ENCODE measurements around the gene CCDC185.
"Not testable (repeated sequence)": the region's sequence is repeated elsewhere in the genome, so short reads cannot be mapped to it uniquely, and the experiment has no call there.

CCDC185 gene

GRCh38 chr1:223390618-223391017, 2.6 kb upstream of the CCDC185 start:
- H3K36me3 ChIP-seq (ENCODE audit: control insufficient read depth in 5 of 5, insufficient read depth in 5 of 5, low read length in 5 of 5) = no peaks in the 10 kb centered on the region
- no peak overlapping the region for H3K9ac ChIP-seq (ENCODE audit: low read length in 5 of 5)
- H3K9me3 ChIP-seq (ENCODE audit: control insufficient read depth in 5 of 5, low read length in 5 of 5) = peaks cover 0 to 14% (median 0%) of the 10 kb centered on the region in 5 donors
- no peak overlapping the region for H3K27ac ChIP-seq (ENCODE audit: low read depth, low read length)
- peaks cover 0 to 8% (median 6%) of the 10 kb centered on the region in 5 donors for H3K4me1 ChIP-seq (ENCODE audit: control insufficient read depth in 5 of 5, insufficient read depth in 5 of 5, low read length in 5 of 5)
- peaks cover 13 to 45% (median 16%) of the 10 kb centered on the region in 5 donors for H3K27me3 ChIP-seq (ENCODE audit: control insufficient read depth in 5 of 5, insufficient read depth in 4 of 5, low read length in 5 of 5)
- H3K4me3 ChIP-seq (ENCODE audit: low read depth in 1 of 5, low read length in 5 of 5) = no peak overlapping the region

GRCh38 chr1:223394242-223394641, 1.0 kb downstream of the CCDC185 start:
- Histone ChIP-seq H3K27ac (ENCODE audit: low read depth, low read length) (no peak overlapping the region), H3K9me3 (ENCODE audit: control insufficient read depth in 5 of 5, low read length in 5 of 5) (peaks cover 0 to 14% (median 0%) of the 10 kb centered on the region in 5 donors), H3K4me3 (ENCODE audit: low read depth in 1 of 5, low read length in 5 of 5) (no peak overlapping the region), H3K36me3 (ENCODE audit: control insufficient read depth in 5 of 5, insufficient read depth in 5 of 5, low read length in 5 of 5) (no peaks in the 10 kb centered on the region), H3K9ac (ENCODE audit: low read length in 5 of 5) (no peak overlapping the region), H3K4me1 (ENCODE audit: control insufficient read depth in 5 of 5, insufficient read depth in 5 of 5, low read length in 5 of 5) (peaks cover 0 to 8% (median 6%) of the 10 kb centered on the region in 5 donors), H3K27me3 (ENCODE audit: control insufficient read depth in 5 of 5, insufficient read depth in 4 of 5, low read length in 5 of 5) (peaks cover 10 to 43% (median 16%) of the 10 kb centered on the region in 5 donors)

- peaks cover 7 to 39% (median 16%) of the 10 kb centered on the region in 5 donors for H3K27me3 ChIP-seq (ENCODE audit: control insufficient read depth in 5 of 5, insufficient read depth in 4 of 5, low read length in 5 of 5)
- H3K9ac ChIP-seq (ENCODE audit: low read length in 5 of 5) = no peak overlapping the region
- peaks cover 0 to 8% (median 6%) of the 10 kb centered on the region in 5 donors for H3K4me1 ChIP-seq (ENCODE audit: control insufficient read depth in 5 of 5, insufficient read depth in 5 of 5, low read length in 5 of 5)
- peaks cover 0 to 14% (median 0%) of the 10 kb centered on the region in 5 donors for H3K9me3 ChIP-seq (ENCODE audit: control insufficient read depth in 5 of 5, low read length in 5 of 5)
- no peak overlapping the region for H3K4me3 ChIP-seq (ENCODE audit: low read depth in 1 of 5, low read length in 5 of 5)
- no peaks in the 10 kb centered on the region for H3K36me3 ChIP-seq (ENCODE audit: control insufficient read depth in 5 of 5, insufficient read depth in 5 of 5, low read length in 5 of 5)
- no peak overlapping the region for H3K27ac ChIP-seq (ENCODE audit: low read depth, low read length)
Observed at GRCh38 chr1:223394706-223395105, 1.5 kb downstream of the CCDC185 start.

GRCh38 chr1:223399393-223399792, 6.2 kb downstream of the CCDC185 start:
- H3K4me3 ChIP-seq (ENCODE audit: low read depth in 1 of 5, low read length in 5 of 5); H3K9me3 ChIP-seq (ENCODE audit: control insufficient read depth in 5 of 5, low read length in 5 of 5); H3K4me1 ChIP-seq (ENCODE audit: control insufficient read depth in 5 of 5, insufficient read depth in 5 of 5, low read length in 5 of 5); H3K27ac ChIP-seq (ENCODE audit: low read depth, low read length); H3K27me3 ChIP-seq (ENCODE audit: control insufficient read depth in 5 of 5, insufficient read depth in 4 of 5, low read length in 5 of 5); H3K36me3 ChIP-seq (ENCODE audit: control insufficient read depth in 5 of 5, insufficient read depth in 5 of 5, low read length in 5 of 5); H3K9ac ChIP-seq (ENCODE audit: low read length in 5 of 5): not testable (repeated sequence)

- Histone ChIP-seq H3K4me3 (ENCODE audit: low read depth in 1 of 5, low read length in 5 of 5) (no peak overlapping the region), H3K36me3 (ENCODE audit: control insufficient read depth in 5 of 5, insufficient read depth in 5 of 5, low read length in 5 of 5) (no peaks in the 10 kb centered on the region), H3K9me3 (ENCODE audit: control insufficient read depth in 5 of 5, low read length in 5 of 5) (no peaks in the 10 kb centered on the region), H3K27ac (ENCODE audit: low read depth, low read length) (no peak overlapping the region), H3K27me3 (ENCODE audit: control insufficient read depth in 5 of 5, insufficient read depth in 4 of 5, low read length in 5 of 5) (no peaks in the 10 kb centered on the region), H3K4me1 (ENCODE audit: control insufficient read depth in 5 of 5, insufficient read depth in 5 of 5, low read length in 5 of 5) (no peaks in the 10 kb centered on the region), H3K9ac (ENCODE audit: low read length in 5 of 5) (no peak overlapping the region)
Observed at GRCh38 chr1:223401873-223402789, 8.9 kb downstream of the CCDC185 start.

GRCh38 chr1:223402790-223403142, 9.6 kb downstream of the CCDC185 start:
- no peak overlapping the region for H3K4me3 ChIP-seq (ENCODE audit: low read depth in 1 of 5, low read length in 5 of 5)
- H3K27ac ChIP-seq (ENCODE audit: low read depth, low read length) = no peak overlapping the region
- H3K9me3 ChIP-seq (ENCODE audit: control insufficient read depth in 5 of 5, low read length in 5 of 5) = no peaks in the 10 kb centered on the region
- no peaks in the 10 kb centered on the region for H3K27me3 ChIP-seq (ENCODE audit: control insufficient read depth in 5 of 5, insufficient read depth in 4 of 5, low read length in 5 of 5)
- no peaks in the 10 kb centered on the region for H3K36me3 ChIP-seq (ENCODE audit: control insufficient read depth in 5 of 5, insufficient read depth in 5 of 5, low read length in 5 of 5)
- no peak overlapping the region for H3K9ac ChIP-seq (ENCODE audit: low read length in 5 of 5)
- no peaks in the 10 kb centered on the region for H3K4me1 ChIP-seq (ENCODE audit: control insufficient read depth in 5 of 5, insufficient read depth in 5 of 5, low read length in 5 of 5)

- no peaks in the 10 kb centered on the region for H3K4me1 ChIP-seq (ENCODE audit: control insufficient read depth in 5 of 5, insufficient read depth in 5 of 5, low read length in 5 of 5)
- H3K9ac ChIP-seq (ENCODE audit: low read length in 5 of 5) = no peak overlapping the region
- no peak overlapping the region for H3K27ac ChIP-seq (ENCODE audit: low read depth, low read length)
- no peaks in the 10 kb centered on the region for H3K36me3 ChIP-seq (ENCODE audit: control insufficient read depth in 5 of 5, insufficient read depth in 5 of 5, low read length in 5 of 5)
- H3K27me3 ChIP-seq (ENCODE audit: control insufficient read depth in 5 of 5, insufficient read depth in 4 of 5, low read length in 5 of 5) = no peaks in the 10 kb centered on the region
- no peak overlapping the region for H3K4me3 ChIP-seq (ENCODE audit: low read depth in 1 of 5, low read length in 5 of 5)
- no peaks in the 10 kb centered on the region for H3K9me3 ChIP-seq (ENCODE audit: control insufficient read depth in 5 of 5, low read length in 5 of 5)
Observed at GRCh38 chr1:223403184-223403815, 10.1 kb downstream of the CCDC185 start.

GRCh38 chr1:223405507-223405906, 12.3 kb downstream of the CCDC185 start:
- no peaks in the 10 kb centered on the region for H3K27me3 ChIP-seq (ENCODE audit: control insufficient read depth in 5 of 5, insufficient read depth in 4 of 5, low read length in 5 of 5)
- H3K4me1 ChIP-seq (ENCODE audit: control insufficient read depth in 5 of 5, insufficient read depth in 5 of 5, low read length in 5 of 5) = no peaks in the 10 kb centered on the region
- no peak overlapping the region for H3K9ac ChIP-seq (ENCODE audit: low read length in 5 of 5)
- no peaks in the 10 kb centered on the region for H3K9me3 ChIP-seq (ENCODE audit: control insufficient read depth in 5 of 5, low read length in 5 of 5)
- H3K4me3 ChIP-seq (ENCODE audit: low read depth in 1 of 5, low read length in 5 of 5) = no peak overlapping the region
- no peak overlapping the region for H3K27ac ChIP-seq (ENCODE audit: low read depth, low read length)
- no peaks in the 10 kb centered on the region for H3K36me3 ChIP-seq (ENCODE audit: control insufficient read depth in 5 of 5, insufficient read depth in 5 of 5, low read length in 5 of 5)

GRCh38 chr1:223410036-223410435, 16.8 kb downstream of the CCDC185 start:
- Histone ChIP-seq H3K9ac (ENCODE audit: low read length in 5 of 5) (no peak overlapping the region), H3K36me3 (ENCODE audit: control insufficient read depth in 5 of 5, insufficient read depth in 5 of 5, low read length in 5 of 5) (no peaks in the 10 kb centered on the region), H3K4me3 (ENCODE audit: low read depth in 1 of 5, low read length in 5 of 5) (no peak overlapping the region), H3K27me3 (ENCODE audit: control insufficient read depth in 5 of 5, insufficient read depth in 4 of 5, low read length in 5 of 5) (no peaks in the 10 kb centered on the region), H3K9me3 (ENCODE audit: control insufficient read depth in 5 of 5, low read length in 5 of 5) (no peaks in the 10 kb centered on the region), H3K4me1 (ENCODE audit: control insufficient read depth in 5 of 5, insufficient read depth in 5 of 5, low read length in 5 of 5) (no peaks in the 10 kb centered on the region), H3K27ac (ENCODE audit: low read depth, low read length) (no peak overlapping the region)

- Histone ChIP-seq H3K4me1 (ENCODE audit: control insufficient read depth in 5 of 5, insufficient read depth in 5 of 5, low read length in 5 of 5) (no peaks in the 10 kb centered on the region), H3K9me3 (ENCODE audit: control insufficient read depth in 5 of 5, low read length in 5 of 5) (no peaks in the 10 kb centered on the region), H3K9ac (ENCODE audit: low read length in 5 of 5) (no peak overlapping the region), H3K27ac (ENCODE audit: low read depth, low read length) (no peak overlapping the region), H3K36me3 (ENCODE audit: control insufficient read depth in 5 of 5, insufficient read depth in 5 of 5, low read length in 5 of 5) (no peaks in the 10 kb centered on the region), H3K4me3 (ENCODE audit: low read depth in 1 of 5, low read length in 5 of 5) (no peak overlapping the region), H3K27me3 (ENCODE audit: control insufficient read depth in 5 of 5, insufficient read depth in 4 of 5, low read length in 5 of 5) (no peaks in the 10 kb centered on the region)
Observed at GRCh38 chr1:223411309-223411708, 18.1 kb downstream of the CCDC185 start.
